Activated naive CD8-positive, alpha-beta T cell treated with anti-CD3 and anti-CD28 coated beads, Interleukin-2, amount 50 U/mL, for 24 hours (primary cell): ENCODE results near the gene NACC2.

Source experiments
- ATAC-seq: fragments of 150-1000 bp; cut with Tn5 transposase; one replicate; pipeline ENCODE4 v1.10.0; 2021
- DNase-seq: peaks from one replicate; pipeline ENCODE4 v3.0.0; 2021
- H3K27ac Mint-ChIP-seq: one replicate; pipeline ENCODE4 v1.8.0; 2021; ENCODE audit warnings: mild to moderate bottlenecking, mixed read lengths
- H3K27me3 Mint-ChIP-seq: one replicate; pipeline ENCODE4 v1.8.0; 2021; ENCODE audit warnings: mixed read lengths
- H3K36me3 Mint-ChIP-seq: one replicate; pipeline ENCODE4 v1.8.0; 2021; ENCODE audit warnings: low read depth, mixed read lengths
- H3K4me1 Mint-ChIP-seq: one replicate; pipeline ENCODE4 v1.8.0; 2021; ENCODE audit warnings: mixed read lengths
- H3K4me3 Mint-ChIP-seq: one replicate; pipeline ENCODE4 v1.8.0; 2021; ENCODE audit warnings: mild to moderate bottlenecking, moderate library complexity, mixed read lengths
- H3K9me3 Mint-ChIP-seq: one replicate; pipeline ENCODE4 v1.8.0; 2021; ENCODE audit warnings: mixed read lengths

The NACC2 gene

DNA sequence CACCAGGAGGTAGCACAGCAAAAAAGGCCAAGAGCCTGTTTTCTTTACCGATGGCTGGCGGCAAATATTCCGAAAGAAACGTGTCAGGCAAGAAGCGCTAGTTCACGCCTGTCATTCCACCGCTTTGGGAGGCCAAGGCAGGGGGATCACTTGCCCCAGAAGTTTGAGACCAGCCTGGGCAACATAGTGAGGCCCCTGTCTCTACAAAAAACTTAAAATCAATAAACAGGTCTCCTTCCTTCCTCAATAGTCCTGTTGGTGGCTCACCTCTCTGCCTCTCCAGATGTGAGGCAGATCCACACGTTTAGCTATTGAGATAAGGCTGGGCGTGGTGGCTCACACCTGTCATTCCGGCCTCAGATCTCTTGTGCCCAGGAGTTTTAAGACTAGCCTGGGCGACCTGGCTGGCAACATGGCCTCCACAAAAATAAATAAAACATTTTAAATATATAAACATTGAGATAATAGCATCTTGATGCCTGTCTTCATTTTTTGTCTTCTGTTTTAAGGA, 24.8 kb upstream of the NACC2 start:
- peaks cover 2% of the 10 kb centered on the region for H3K9me3 Mint-ChIP-seq

GRCh38 chr9:136119061-136119882, 24.2 kb upstream of the NACC2 start:
- DNase-seq, result peak; percentile 50
- Mint-ChIP-seq H3K4me3 (peak overlapping the region; percentile 72), H3K9me3 (no peaks in the 10 kb centered on the region), H3K27ac (peak overlapping the region; percentile 80), H3K36me3 (peaks cover 3% of the 10 kb centered on the region), H3K4me1 (peaks cover 11% of the 10 kb centered on the region), H3K27me3 (no peaks in the 10 kb centered on the region)
- ATAC-seq, result peak; percentile 5

More for the DNA sequence above, 24.8 kb upstream of the NACC2 start:
- peaks cover under 1% of the 10 kb centered on the region for H3K36me3 Mint-ChIP-seq
- H3K4me3 Mint-ChIP-seq, result peak overlapping the region; percentile 72
- H3K27ac Mint-ChIP-seq, result peak overlapping the region; percentile 76
- no peak for DNase-seq
- no peak for ATAC-seq
- peaks cover under 1% of the 10 kb centered on the region for H3K27me3 Mint-ChIP-seq
- peaks cover 4% of the 10 kb centered on the region for H3K4me1 Mint-ChIP-seq

DNA sequence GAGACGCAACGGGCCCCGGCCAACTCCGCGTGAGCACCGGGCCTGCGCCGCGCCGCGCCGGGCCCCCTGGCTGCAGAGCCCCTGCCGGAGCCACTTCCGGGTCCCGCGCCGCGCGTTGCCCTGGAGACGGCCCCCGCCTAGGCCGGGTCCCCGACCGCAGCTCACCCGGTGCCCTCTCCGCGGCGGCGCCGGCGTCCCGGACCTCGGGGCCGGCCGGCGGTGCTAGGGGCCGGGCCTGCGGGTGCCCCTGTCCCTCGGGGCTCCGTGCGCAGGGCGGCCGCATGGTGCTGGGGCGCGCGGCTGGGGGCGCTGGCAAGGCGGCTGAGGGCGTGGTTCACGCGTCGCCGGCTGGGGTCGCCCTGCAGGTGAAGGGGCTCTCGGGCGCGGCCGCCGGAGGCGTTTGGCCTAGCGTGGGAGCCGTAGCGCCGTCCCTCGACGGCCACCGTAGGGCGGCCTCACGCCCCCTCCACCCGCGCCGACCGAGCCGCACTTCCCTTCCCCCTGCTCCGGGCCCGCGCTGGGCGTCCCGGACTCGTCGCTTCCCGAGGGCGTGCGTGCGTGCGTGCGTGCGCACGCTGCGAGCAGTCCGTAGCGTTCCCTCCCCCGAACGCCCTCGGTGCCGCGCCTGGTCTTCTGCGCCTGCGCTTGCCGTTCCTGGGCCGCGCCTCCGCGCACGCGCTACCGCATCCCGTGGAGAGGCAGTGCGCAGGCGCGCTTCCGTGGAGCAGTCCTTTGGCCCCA, 23.4 kb upstream of the NACC2 start, which contains the start of gene TMEM250:
TMEM250 (minus strand) TSS at position 556 of the 741 bp plus-strand sequence. CDS start 1,975 bp downstream, outside the sequence.
- ATAC-seq (peak; percentile 87), DNase-seq (peak; percentile 97)
- no peaks in the 10 kb centered on the region for H3K27me3 Mint-ChIP-seq
- no peaks in the 10 kb centered on the region for H3K9me3 Mint-ChIP-seq
- peak within 1 kb of the TSS; percentile 94 for H3K27ac Mint-ChIP-seq
- H3K36me3 Mint-ChIP-seq, result peaks cover 6% of the 10 kb centered on the region
- peaks cover 19% of the 10 kb centered on the region for H3K4me1 Mint-ChIP-seq
- peak within 1 kb of the TSS; percentile 87 for H3K4me3 Mint-ChIP-seq

- Mint-ChIP-seq H3K9me3 (no peaks in the 10 kb centered on the region), H3K27me3 (no peaks in the 10 kb centered on the region), H3K27ac (peak overlapping the region; percentile 94), H3K36me3 (peaks cover 7% of the 10 kb centered on the region), H3K4me3 (peak overlapping the region; percentile 87), H3K4me1 (peaks cover 24% of the 10 kb centered on the region)
- DNase-seq (no peak), ATAC-seq (no peak)
Measured at GRCh38 chr9:136117916-136118319, 22.8 kb upstream of the NACC2 start.

DNA sequence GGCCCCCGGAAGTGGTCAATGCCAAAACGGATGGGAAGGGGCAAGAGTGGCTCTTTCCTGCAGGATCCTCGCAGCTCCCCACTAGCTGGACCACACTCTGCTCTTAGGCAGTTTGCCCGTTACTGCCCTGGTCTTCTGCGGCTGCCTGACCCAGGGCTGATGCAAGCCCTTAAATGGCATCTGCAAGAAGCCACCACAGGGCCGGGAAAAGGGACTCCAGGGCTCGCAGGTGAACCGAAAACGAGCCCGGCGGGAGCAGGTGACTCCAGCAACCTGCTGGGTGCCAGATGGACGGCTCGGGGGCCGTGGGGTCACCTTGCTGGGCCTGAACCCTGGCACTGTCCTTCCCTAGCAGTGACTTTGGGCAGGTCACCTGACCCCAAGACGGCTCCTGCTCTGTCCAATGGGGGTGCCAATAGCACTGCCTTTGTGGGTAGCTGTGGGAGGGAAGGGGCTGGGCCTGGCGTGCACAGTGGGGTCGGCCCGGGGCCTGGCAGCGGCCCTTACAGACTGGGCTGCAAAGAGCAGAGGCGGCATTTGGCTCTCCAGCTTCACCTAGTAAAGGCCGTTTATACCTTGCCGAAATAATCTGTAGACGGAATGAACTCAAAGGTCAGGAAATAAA, 22.3 kb upstream of the NACC2 start:
- H3K27ac Mint-ChIP-seq, result peak overlapping the region; percentile 94
- H3K27me3 Mint-ChIP-seq, result no peaks in the 10 kb centered on the region
- ATAC-seq, result peak; percentile 41
- peaks cover 7% of the 10 kb centered on the region for H3K36me3 Mint-ChIP-seq
- H3K4me3 Mint-ChIP-seq, result peak overlapping the region; percentile 87
- DNase-seq, result peak; percentile 66
- H3K4me1 Mint-ChIP-seq, result peaks cover 28% of the 10 kb centered on the region
- no peaks in the 10 kb centered on the region for H3K9me3 Mint-ChIP-seq

DNA sequence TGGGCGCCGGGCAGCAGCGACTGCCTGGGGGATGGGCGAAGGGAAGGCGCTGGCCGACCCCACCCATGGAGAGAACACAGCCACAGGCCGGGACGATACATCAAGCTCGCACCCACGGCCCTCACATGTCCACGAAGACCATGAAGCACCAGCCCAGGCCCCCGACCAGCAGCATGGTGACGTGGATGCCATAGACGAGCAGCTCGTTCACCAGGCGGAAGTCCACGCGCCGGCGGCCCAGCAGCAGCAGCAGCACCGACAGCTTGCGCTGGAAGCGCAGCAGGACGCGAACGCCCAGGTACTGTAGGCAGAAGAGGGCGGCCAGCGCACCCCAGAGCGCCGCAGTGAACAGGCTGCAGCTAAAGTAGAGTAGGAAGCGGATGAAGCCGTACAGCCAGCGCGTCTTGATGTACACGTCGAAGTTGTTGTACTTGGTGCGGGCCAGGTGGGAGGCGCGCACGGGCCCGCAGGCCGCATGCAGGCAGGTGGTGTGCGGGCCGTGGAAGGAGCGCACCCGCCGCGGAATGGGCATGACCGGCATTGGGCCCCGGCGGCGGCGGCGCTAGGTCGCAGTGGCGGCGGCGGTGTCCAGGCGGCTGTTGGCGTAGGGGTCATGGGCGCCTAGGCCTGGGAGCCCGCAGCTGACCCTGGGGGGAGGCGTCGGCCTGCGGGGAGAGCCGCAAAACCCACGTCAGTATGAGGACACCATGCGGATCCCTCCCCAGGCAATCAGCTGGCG, 21.4 kb upstream of the NACC2 start:
- no peak overlapping the region for H3K27ac Mint-ChIP-seq
- no peak for DNase-seq
- H3K27me3 Mint-ChIP-seq, result no peaks in the 10 kb centered on the region
- ATAC-seq, result no peak
- peaks cover 7% of the 10 kb centered on the region for H3K36me3 Mint-ChIP-seq
- no peak overlapping the region for H3K4me3 Mint-ChIP-seq
- no peaks in the 10 kb centered on the region for H3K9me3 Mint-ChIP-seq
- H3K4me1 Mint-ChIP-seq, result peaks cover 36% of the 10 kb centered on the region

GRCh38 chr9:136115641-136116359, 20.7 kb upstream of the NACC2 start:
- no peaks in the 10 kb centered on the region for H3K9me3 Mint-ChIP-seq
- H3K4me1 Mint-ChIP-seq, result peaks cover 42% of the 10 kb centered on the region
- H3K27me3 Mint-ChIP-seq, result no peaks in the 10 kb centered on the region
- DNase-seq (no peak), ATAC-seq (no peak)
- no peak overlapping the region for H3K4me3 Mint-ChIP-seq
- no peak overlapping the region for H3K27ac Mint-ChIP-seq
- peaks cover 7% of the 10 kb centered on the region for H3K36me3 Mint-ChIP-seq

DNA sequence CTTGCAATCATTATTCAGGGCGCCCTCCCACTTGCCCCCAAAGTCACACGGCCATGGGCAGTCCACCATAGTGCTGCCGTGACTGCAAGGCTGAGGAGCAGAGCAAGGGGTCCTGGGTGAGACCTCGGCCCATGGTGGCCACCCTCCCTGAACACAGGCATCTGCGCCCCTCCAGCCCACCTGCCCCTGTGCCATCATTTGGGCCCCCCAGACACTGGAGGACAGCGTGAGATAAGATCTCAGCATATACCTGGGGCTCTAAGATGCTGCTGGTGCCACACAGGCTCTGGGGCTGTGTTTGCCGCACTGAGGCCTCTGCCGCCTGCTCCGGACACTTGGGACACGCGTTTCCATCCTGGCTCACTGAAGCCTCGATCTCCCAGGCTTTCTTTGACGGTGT, 20.1 kb upstream of the NACC2 start:
- H3K27ac Mint-ChIP-seq, result peak overlapping the region; percentile 27
- H3K4me3 Mint-ChIP-seq, result no peak overlapping the region
- ATAC-seq (no peak), DNase-seq (no peak)
- no peaks in the 10 kb centered on the region for H3K27me3 Mint-ChIP-seq
- no peaks in the 10 kb centered on the region for H3K9me3 Mint-ChIP-seq
- H3K36me3 Mint-ChIP-seq, result peaks cover 7% of the 10 kb centered on the region
- H3K4me1 Mint-ChIP-seq, result peaks cover 47% of the 10 kb centered on the region

DNA sequence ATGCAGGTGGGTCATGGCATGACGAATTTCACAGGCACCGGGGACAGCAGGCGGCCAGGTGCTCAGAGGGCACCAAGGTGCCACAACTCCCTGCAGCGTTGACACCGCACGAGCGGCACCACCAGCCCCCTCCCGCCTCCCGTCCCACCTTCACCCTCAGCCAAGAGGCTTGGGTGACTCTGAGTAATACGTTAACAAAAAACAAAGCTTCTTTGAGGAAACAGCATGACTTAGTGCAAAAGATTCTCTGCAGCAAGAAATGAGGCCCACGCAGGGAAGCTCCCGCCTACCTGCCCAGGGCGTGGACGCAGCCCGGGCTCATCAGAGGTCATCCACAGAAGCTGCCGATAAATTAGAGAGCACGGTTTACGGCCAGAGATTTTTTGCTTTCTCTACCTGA, 19.5 kb upstream of the NACC2 start:
- ATAC-seq (no peak), DNase-seq (no peak)
- Mint-ChIP-seq H3K27me3 (no peaks in the 10 kb centered on the region), H3K4me3 (no peak overlapping the region), H3K9me3 (no peaks in the 10 kb centered on the region), H3K36me3 (peaks cover 7% of the 10 kb centered on the region), H3K4me1 (peaks cover 52% of the 10 kb centered on the region), H3K27ac (peak overlapping the region; percentile 27)

DNA sequence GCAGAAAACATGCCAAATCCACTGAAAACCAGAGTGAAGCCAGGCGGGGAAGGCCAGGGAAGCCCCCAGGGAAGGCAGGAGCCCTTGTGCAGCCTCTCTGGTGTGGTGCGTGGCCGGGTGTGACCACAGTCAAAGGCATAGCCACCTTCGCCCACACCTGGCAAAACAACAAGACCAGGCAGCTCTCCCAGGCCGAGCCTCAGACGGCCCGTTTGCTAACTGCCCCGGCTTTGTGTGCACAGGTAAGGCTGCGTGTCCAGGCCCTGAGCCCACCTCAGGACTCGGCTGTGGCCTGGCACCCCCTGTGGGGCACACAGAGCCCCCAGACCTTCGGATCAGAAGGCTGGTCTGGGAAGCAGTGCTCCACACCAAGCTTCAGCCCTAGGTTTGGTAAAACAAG, 17.5 kb upstream of the NACC2 start:
- Mint-ChIP-seq H3K36me3 (peaks cover 7% of the 10 kb centered on the region), H3K9me3 (no peaks in the 10 kb centered on the region), H3K4me1 (peaks cover 64% of the 10 kb centered on the region), H3K27ac (no peak overlapping the region), H3K4me3 (no peak overlapping the region), H3K27me3 (no peaks in the 10 kb centered on the region)
- DNase-seq (no peak), ATAC-seq (no peak)

DNA sequence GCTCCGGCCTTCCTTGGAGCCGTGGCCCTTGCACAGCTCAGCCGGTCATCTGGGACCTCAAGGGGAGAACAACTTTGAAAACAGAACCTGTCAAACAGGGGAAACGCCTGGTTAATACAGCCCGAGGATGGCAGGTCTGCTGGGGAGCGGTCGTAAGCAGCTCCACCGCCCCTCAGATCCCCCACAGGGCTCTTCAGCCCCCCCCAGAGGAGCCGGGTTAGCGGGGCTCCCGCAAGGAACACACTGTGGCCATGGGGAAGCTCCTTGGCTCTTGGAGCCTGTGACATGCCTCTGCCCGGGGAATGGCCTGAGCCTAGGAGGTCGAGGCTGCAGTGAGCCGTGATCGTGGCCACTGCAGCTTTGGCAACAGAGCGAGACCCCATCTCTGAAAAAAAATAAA, 16.8 kb upstream of the NACC2 start:
- ATAC-seq (no peak), DNase-seq (no peak)
- Mint-ChIP-seq H3K36me3 (peaks cover 7% of the 10 kb centered on the region), H3K4me3 (no peak overlapping the region), H3K27ac (peak overlapping the region; percentile 21), H3K9me3 (no peaks in the 10 kb centered on the region), H3K27me3 (no peaks in the 10 kb centered on the region), H3K4me1 (peaks cover 70% of the 10 kb centered on the region)

DNA sequence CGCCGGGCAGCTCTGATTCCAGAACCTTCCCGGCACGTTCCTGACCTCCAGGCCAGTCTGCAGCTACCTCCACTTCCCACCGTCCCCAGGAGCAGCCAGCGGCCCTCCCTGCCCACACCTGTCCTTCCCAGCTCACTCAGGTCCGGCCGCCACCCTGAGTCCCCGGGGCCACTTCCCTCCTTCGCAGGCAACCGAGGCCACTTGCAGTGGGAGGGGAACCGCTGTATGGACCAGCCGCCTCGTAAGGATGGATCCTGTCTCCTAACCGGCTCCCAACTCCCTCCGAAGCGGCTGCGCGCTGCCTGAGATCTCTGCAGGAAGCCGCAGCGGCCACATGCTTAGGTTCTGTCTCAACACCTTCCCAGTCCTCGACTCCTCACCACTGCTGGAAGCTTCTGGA, 16.1 kb upstream of the NACC2 start:
- Mint-ChIP-seq H3K36me3 (peaks cover 7% of the 10 kb centered on the region), H3K4me3 (peak overlapping the region; percentile 11), H3K27me3 (no peaks in the 10 kb centered on the region), H3K9me3 (no peaks in the 10 kb centered on the region), H3K4me1 (peaks cover 76% of the 10 kb centered on the region), H3K27ac (peak overlapping the region; percentile 49)
- ATAC-seq (no peak), DNase-seq (no peak)
